ENCODE measurements around the gene ADGRL3.

GRCh38 chr4:61520681-61521160 lies 320.6 kb downstream of the ADGRL3 start:
- TF ChIP-seq EZH2 (IDR thresholded peaks at IDR 0.05; ENCODE audit: insufficient read depth, low read length) = no peak
- no peak for TF ChIP-seq CTCF (IDR thresholded peaks at IDR 0.05; ENCODE audit: insufficient read depth, low read depth, low read length)
